Measurements from ENCODE around the gene PRKAG2.
"Not testable (repeated sequence)": the region's sequence is repeated elsewhere in the genome, so short reads cannot be mapped to it uniquely, and the experiment has no call there.

Gene PRKAG2

DNA sequence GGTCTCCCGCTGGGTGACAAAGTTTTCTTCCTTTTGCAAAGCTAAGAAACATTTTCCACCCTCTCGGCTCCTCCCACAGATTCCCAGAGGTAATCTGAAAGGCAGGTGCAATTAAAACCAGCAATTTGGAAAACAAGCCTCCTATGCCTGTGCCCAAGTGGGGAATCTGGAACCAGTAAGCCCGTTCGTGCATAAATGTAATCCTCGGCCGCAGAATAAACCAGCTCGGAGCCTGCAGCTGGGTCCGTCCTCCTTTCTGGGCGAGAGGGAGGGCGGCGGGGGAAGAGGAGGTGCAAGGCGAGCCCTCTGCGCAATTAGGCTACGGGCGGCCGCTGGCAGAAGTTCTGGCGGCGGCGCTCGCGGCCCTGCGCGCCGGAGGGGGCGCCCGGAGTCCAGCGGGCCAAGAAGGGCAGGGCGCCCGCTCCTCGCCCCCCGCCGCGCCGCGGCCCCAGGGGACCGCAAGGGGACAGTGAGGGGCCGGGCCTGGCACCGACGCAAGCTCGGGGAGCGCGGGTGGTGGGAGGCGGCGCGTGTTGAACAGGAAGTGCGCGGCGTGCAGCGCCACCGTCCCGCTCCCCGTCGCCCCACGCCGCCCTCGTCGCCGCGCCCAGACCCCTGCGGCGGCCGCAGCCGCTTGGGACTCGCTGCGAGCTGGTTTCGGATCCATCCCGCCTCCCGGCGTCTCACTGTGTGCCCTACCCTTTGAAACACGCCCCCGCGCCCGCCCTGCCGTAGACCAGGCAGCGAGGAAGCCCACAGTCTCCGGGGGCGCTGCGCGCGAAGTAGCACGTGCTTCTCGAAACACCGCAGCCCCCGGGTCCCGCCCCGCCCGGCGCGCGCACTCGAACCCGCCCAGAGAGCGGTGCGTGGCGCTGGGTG, at the start of gene PRKAG2:
TSS of gene PRKAG2 (minus strand) at position 217 of the 879 bp plus-strand sequence. CDS start 495 bp downstream, outside the sequence.
- peak; percentile 36 for DNase-seq (ENCODE audit: low read depth)

DNA sequence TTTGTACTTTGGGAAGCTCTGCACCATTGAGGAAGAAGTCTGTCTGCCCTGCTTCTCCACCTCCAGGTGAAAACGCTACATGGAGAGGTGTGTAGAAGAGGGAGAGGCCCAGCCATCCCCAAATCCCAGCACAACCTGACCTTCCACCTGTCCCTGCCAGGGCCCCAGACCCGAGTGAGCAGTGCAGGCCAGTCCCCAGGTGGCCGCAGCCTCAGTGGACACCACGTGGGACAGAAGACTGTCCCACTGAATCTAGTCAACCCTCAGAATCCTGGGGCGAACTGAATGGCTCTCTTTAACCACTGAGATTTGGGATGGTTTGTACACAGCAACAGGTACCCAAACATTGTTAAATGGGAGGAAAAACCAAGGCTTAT, 49.4 kb upstream of the PRKAG2 start:
- DNase-seq (ENCODE audit: low read depth): no peak

DNA sequence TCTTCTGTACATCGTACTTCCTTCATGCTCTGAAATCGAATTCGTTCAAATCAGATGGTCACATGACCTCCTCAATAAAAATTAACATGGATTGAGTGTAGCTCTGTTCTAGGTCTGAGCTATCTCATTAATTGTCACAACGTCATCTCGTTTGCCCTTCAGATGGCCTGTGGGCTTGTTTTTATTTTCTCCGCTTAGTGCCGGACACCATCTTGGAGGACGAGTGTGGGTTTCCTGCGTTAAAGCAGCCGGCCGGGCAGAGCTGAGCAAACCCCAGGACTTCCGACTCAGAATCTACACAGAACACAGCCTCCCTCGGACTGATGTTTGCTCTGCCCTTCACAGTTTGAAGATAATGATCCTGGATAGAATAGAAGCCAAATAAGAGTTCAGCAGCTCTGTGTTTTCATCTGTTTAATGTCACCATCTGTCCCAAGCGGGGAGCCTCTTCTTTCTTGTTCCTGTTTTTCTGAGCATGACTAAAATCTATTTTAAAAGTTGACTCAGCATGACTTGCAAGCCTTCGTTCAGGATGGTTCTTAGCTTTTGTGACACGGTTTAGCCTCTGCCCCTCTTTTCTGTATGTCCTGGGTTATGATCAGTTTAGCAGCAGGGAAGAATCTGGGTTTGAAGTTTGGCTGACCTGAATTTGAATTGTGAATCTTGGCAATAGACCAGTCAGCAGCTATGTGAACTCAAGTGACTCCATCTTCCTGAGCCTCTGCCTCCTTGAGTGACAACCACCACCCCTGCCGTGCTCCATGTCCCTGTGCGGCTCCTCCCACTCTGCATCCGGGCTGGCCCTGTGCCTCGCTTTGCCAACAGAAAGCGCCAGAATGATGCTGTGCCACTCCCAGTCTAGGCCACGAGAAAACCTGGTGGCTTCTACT, 48.8 kb upstream of the PRKAG2 start:
- DNase-seq (ENCODE audit: low read depth): no peak

DNA sequence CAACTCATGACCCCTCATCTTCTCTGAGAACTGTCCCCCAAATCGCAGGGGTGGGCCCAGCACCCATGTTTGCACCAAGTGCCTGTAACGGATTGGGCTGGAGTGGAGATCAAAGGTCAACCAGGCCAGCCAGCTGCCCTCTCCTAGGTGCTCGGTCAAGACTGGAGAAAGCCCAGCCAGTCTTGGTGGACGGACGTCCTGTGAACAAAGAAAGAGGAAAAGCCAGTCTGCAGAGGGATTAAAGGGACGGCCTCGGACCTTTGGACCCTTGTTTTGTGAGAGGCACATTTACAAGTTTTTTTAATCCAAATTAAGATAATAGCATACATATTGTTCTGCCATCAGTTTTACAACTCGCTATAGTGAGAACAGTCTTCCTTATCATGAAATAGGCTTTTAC, 47.6 kb upstream of the PRKAG2 start:
- no peak for DNase-seq (ENCODE audit: low read depth)

DNA sequence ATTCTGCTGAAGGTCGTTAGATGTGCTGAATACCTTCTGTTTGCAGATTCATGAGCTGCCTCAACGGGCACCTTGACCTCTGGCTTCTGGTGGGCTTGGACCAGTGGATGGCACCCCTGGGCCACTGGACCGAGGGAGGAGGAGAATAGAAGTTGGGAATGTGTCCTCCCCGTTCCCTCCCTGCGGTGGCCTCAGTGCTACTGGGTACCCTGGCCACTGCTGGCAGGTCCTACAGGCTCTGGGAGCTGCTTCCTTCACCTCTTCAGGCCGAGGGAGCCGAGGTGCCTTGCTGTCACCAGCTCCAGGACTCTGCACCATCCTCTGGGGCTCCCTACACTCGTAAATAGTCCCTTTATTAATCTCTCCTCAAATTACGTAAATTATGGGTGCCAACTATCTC, 47.1 kb upstream of the PRKAG2 start:
- no peak for DNase-seq (ENCODE audit: low read depth)

DNA sequence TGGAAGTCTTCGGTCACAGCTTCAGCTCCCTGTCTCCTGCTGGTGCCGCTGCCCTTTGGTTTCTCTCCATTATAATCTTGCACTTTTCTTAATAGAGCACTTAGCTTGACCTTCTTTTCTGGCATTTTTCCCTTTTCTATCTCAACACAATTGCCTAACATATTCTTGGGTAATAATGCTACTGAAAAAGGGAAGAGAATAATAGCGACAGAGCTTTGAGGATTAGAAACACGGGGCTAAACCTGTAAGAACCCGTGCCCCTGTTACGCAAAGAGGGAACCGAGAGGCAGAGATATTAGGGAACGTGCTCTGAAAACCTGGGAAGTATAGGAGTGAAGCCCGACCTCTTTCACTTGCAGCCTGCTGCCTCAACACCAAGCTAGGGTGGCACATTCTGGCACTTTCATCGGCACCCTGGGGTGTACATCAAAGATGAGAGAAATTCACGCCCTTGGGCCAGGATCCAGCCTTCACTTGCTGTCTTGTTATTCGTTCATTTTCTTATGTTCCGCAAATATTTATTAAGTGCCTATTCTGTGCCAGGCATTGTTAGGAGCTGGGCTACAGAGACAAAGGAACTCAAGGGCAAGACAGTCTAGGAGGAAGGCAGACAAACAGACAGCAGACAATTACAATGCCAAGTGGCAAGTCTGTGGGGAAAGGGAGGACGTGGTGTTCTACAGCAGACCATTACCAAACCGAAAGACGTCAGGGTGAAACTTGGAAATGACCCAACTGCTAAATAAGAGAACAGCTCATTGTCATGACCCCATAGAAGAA, 46.4 kb upstream of the PRKAG2 start:
- DNase-seq (ENCODE audit: low read depth): no peak

DNA sequence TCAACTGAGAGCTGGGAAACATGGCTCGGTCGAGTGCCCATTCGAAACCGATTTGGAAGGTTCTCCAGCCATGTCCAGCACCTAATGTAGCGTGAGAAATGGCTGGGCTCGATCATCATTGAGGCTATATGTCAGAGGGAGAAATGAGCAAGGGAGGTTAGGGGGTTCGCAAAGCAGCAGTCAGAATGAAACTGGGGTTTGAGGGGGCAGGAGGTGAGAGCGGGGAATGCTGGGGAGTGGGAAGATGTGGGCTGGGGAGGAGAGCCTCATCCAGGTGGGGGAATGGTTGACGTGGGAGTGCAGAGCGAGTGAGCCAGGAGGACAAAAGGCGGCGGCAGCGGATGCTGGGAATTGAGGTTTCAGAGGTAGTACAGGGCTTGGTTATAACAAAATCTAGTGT, 44.5 kb upstream of the PRKAG2 start:
- no peak for DNase-seq (ENCODE audit: low read depth)

DNA sequence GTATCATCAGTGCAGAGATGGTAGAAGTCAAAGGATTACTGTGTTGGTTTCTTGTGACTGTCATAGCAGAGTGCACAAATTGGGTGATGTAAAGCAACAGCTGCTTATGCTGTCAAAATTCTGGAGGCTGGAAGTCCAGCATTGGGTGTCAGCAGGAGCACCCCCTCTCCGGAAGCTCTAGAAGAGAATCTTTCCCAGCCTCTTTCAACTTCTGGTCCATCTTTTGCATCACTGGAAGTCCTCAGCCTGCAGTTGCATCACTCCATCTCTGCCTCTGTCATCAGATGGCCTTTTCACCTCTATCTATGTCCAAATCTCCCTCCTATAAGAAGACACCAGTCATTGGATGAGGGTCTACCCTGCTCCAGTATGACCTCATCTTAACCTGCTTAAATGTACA, 43.6 kb upstream of the PRKAG2 start:
- no peak for DNase-seq (ENCODE audit: low read depth)

DNA sequence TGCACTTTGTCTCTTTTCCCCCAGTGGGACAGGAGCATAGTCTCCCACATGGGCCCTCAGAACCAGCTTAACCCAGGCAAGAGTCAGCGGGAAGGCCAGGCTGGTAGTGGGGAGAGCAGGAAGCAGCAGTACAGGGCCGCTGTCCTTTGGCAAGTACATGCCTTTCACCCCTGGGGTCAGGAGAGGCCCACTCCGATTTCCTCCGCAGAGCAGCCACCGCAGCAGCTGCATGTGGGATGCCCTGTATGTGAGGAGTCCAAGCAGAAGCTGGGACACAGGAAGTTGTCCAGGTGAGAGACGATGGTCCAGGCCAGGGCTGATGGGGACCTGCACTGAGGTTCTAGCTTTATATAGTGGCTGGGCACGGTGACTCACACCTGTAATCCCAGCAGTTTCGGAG, 42.7 kb upstream of the PRKAG2 start:
- no peak for DNase-seq (ENCODE audit: low read depth)

DNA sequence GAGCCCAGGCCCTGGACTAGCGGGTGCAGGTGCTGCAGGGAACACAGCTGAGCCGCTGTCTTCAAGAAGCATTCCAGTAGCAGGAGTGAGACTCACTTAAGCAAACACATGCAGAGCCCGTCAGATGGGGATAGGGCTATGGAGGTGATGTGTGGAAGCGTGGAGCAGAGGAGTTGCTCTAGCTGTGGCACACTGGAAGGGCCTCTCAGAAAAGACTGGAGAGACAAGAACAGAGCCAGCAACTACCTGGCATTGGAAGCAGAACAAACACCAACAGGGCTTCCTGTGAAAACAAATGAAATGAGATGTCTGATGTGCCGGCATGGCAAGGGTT, 41.6 kb upstream of the PRKAG2 start:
- DNase-seq (ENCODE audit: low read depth): no peak

DNA sequence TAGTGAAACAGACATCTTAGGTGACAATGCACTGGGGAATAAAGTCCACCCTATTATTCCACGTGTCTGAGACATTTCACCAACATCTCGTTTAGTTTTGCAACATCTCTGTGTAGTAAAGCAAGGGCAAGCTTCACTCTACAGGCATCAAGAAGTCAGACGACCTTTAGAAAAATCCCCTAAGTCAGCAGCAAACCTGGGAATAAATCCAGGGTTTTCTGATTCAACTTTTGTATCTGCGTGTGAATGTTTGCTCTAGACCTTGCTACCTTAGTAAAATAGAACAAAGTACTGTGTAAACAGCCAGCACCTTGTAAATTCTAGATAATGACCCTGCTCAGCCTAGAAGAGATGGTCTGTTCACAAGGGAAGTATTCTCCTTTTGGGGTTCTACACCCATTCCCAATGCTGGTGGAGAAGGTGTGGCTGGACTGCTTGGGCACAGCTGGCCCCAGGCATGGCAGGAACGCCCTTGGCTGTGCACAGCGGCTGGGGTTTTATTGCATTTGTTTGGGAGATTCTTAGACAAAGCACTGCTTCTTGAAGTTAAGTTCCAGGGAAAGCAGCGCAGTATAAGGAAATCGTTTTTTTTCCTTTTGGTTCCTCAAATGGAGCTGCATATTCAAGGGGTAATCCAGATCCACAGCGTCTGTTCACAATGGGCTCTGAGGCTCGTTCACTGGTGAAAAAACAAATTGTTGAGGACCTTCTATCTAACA, 41.0 kb upstream of the PRKAG2 start:
- no peak for DNase-seq (ENCODE audit: low read depth)

DNA sequence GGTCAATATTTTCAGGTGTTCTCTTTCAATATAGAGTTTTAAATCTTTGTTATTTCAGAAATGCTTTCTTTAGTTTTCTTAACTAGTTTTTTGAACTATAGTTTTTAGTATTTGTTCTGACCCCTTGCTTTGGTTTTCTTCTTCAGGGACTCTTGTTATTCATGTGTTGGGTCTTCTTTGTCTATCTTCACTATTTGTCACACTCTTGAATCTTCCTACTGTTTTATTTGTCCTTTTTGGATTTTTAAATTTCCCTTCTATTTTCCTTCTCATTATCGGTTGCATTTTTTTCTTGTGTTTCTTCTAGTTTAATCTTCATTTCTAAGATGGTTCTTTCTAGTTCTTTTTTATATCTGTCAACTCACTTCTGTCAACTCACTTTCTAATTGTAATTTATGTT, 37.1 kb upstream of the PRKAG2 start:
- no peak for DNase-seq (ENCODE audit: low read depth)

DNA sequence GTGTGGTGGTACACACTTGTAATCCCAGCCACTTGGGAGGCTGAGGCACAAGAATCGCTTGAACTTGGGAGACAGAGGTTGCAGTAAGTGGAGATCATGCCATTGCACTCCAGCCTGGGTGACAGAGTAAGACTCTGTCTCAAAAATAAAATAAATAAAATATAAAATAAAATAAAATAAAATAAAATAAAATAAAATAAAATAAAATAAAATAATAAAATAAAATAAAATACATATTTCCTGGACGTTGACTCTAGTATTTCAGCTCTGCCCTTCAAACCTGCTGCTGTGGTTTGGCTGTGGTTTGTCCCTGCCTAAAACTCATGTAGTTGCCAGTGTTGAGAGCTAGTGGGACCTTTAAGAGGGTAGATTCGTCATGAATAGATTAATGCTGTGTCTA, 33.7 kb upstream of the PRKAG2 start:
- not testable (repeated sequence) for DNase-seq (ENCODE audit: low read depth)

DNA sequence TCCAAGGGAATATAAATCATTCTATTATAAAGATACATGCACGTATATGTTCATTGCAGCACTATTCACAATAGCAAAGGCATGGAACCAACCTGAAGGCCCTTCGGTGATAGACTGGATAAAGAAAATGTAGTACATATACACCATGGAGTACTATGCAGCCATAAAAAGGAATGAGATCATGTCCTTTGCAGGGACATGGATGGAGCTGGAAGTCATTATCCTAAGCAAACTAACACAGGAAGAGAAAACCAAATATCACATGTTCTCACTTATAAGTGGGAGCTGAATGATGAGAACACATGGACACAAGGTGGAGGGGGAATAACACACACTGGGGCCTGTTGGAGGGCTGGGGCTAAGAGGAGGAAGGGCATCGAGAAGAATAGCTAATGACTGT, 30.2 kb upstream of the PRKAG2 start:
- DNase-seq (ENCODE audit: low read depth): not testable (repeated sequence)

DNA sequence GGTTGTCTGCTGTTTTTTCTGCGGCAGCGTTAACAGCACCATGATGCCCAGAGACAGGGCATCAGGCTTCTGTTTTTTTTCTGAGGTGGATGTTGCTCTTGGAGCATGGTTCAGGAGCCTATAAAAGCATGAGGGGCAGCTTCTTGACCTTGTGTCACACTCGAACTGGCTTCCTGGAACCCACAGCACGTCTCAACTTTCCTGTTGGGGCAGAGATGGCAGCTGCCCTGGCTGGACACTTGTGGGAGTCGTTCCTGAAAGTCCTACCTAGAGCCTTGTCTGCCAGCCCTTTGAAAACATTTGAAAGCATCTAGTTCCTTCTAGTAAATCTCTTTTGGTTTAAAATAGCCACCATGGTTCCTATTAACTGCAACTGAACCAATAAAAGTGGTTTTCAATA, 28.9 kb upstream of the PRKAG2 start:
- no peak for DNase-seq (ENCODE audit: low read depth)

DNA sequence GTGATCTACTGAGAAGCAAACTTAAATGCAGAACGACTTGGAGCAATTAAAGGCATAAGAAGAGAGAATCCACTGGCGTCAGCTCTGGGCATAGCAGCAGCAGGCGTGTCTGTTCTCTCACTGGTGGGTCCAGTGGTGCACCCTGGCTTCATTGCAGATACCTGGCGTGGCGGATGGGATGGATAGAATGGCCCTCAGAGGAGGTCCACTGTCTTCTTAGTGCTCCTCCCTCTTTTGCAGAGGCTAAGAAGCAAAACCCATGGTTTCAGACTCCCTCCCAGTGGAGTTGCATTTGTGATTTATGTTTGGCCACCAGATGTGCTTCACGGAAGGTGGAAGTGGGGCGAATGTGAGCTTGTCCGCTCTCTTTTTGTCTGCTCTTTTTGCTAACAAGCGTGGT, 28.4 kb upstream of the PRKAG2 start:
- no peak for DNase-seq (ENCODE audit: low read depth)

DNA sequence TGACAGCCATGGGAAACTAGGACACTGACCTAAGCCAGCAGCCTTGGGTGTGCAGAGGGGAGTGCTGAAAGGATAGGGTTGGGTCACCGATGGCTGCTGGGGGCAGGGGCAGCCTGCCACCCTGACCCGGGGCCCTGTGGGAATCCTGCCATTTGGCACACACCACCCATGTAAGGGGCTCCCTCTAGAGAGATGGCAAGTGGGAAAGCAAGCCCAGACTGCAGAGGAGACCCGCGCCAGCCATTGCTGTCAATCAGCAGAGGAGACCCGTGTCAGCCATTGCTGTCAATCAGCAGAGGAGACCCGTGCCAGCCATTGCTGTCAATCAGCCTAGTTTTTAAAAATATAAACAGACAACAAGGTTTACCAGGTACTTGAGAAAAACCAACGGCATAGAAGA, 27.4 kb upstream of the PRKAG2 start:
- DNase-seq (ENCODE audit: low read depth): no peak

DNA sequence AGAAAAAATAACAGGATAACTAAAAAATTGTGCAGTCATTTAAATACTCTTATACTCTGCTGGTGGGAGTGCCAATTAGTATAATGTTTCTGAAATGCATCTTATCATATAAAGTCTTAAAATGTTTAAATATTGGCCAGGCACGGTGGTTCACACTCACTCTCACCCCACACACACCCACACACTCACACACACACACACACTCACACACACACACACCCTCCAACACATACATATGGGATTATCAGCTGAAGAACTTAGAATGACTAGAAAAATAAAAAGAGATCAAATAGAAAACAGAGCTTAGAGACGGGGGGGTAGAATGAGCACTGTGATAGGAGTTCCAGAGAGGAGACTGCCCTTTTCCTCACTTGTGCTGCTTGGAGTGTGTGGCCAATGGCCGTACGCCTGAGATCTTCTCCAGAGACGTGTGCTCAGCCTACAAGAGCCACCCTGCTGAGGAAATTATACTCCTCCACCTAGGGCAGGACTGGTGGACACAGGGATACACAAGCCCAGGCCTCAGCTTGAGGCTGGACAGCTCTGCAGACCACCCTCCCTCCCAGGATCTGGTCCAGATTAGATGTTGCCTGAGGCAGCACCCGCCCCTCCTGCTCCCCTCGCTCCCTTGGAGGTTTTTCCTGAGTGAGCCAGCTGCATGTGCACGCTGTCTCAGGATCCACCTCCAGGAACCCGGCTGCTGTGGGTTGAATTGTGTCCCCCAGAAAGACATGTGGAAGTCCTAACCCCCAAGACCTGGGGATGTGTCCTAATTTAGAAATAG, 26.5 kb upstream of the PRKAG2 start:
- DNase-seq (ENCODE audit: low read depth): no peak

DNA sequence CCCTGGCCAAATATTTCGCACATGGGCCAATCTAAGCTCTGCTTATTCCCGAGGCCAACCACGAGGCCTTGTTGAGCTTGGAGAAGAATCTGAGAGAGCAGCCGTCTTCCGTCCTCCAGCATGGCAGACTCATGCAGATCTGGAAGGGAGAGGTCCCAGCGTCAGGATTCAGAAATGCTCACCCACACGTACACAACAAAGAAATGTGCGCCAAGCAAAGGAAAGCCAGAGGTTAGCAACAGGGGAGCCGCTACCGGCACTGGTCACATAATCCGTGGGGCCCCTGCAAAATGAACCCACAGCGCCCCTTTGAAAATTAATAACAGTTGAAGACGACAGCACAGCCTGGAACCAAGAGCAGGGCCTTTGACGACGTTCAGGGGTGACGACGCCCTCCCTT, 25.4 kb upstream of the PRKAG2 start:
- no peak for DNase-seq (ENCODE audit: low read depth)

DNA sequence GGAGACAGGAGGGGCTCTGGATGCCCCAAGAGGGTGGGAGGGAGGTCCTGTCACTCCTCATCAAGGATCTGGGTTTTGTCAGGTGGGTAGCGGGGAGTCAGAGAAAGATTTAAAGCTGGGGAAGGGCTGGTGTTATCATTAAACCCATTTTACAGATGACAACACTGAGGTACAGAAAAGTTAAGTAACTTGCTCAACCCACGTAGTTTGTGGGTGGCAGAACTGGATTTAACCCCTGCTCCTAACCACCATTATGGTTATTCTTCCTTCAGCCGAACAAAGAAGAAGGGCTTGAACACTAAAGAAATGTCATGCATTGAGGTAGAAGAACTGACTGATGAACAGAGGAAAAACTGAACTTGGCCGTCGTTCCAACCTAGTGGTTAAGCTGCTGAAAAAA, 24.9 kb upstream of the PRKAG2 start:
- DNase-seq (ENCODE audit: low read depth): no peak

DNA sequence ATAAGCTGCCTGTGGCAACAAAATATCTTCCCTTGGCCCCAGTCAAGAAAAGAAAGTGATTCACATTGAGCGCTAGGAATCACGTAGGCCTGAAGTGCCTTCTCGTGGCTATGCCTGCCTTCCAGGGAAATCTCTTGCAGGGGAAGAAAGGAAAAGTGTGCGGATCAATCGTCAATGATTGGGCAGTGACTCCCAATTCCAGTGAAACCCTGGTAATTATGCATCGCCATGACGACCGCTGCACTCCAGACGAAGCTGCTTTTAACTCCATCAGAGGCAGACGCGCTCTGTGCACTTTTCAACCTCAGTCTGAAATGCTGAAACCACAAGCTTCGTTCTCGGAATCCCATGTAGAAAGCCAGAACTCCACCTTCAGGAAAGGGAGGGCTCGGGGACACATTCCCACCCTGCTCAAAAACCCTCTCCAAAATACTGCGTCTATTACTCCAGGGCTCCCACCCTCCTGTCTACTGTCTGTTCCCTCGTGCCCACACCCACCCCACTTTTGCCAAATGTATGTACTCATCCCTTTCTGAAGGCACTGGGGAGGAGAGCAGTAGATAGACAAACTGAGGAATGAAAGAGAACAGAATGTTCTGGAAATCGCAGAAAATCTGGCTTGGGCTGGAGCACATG, 24.2 kb upstream of the PRKAG2 start:
- DNase-seq (ENCODE audit: low read depth): no peak
